K562 (cell line): ENCODE results near the gene CYLD. TPM values are rescaled to one million over a fixed set of nuclear protein-coding genes. Genes with fewer than 3 reads are reported as not detected.

Experiments
- CC2D1A ChIP-seq: fragments of 450-650 bp; IDR thresholded peaks from 2 replicates; pipeline ENCODE4 v1.6.1; 2017; ENCODE audit warnings: mild to moderate bottlenecking
- FOSL1 ChIP-seq: fragments of 200-800 bp; sonication (Bioruptor generic); conservative IDR thresholded peaks from 2 replicates; pipeline ENCODE4 v1.6.1; 2016; ENCODE audit warnings: missing genetic modification characterization, missing compliant biosample characterization
- MGA ChIP-seq: fragments of 450-650 bp; IDR thresholded peaks from 2 replicates; pipeline ENCODE4 v1.6.1; 2016; ENCODE audit warnings: mild to moderate bottlenecking, moderate library complexity
- NCOA1 ChIP-seq: fragments of 450-650 bp; IDR thresholded peaks from 2 replicates; pipeline ENCODE4 v1.6.1; 2016; ENCODE audit warnings: low read depth
- NCOR1 ChIP-seq: fragments of 450-650 bp; IDR thresholded peaks from 2 replicates; pipeline ENCODE4 v1.6.1; 2016; ENCODE audit warnings: mild to moderate bottlenecking, moderate library complexity
- TCFL5 ChIP-seq: fragments of 250-450 bp; sonication (Bioruptor Pico); conservative IDR thresholded peaks from 2 replicates; pipeline ENCODE4 v1.6.1; 2021; ENCODE audit warnings: mild to moderate bottlenecking, moderate library complexity, matching md5 sums
- YY1 ChIP-seq, 3 experiments: IDR thresholded peaks; 2 replicates each; pipeline ENCODE4 v1.6.1; 2011; ENCODE audit warnings: low read length in 2 of 3, mild to moderate bottlenecking in 2 of 3, moderate library complexity in 2 of 3, borderline replicate concordance in 1 of 3, control low read depth in 1 of 3, low read depth in 1 of 3; ENCODE audit not compliant: insufficient read depth in 3 of 3, insufficient replicate concordance in 2 of 3, control insufficient read depth in 1 of 3, insufficient read length in 1 of 3; ENCODE audit errors: extremely low read depth in 1 of 3
- ZNF217 ChIP-seq: sonication (generic); formaldehyde crosslinking; IDR thresholded peaks from 2 replicates; pipeline ENCODE4 v1.8.0; 2022; ENCODE audit warnings: mild to moderate bottlenecking, missing genetic modification reagents
- ZNF449 ChIP-seq: fragments of 250-450 bp; sonication (Bioruptor Pico); IDR thresholded peaks from 2 replicates; pipeline ENCODE4 v1.8.0; 2022; ENCODE audit warnings: moderate library complexity, mild to moderate bottlenecking, inconsistent platforms
- polyA plus RNA-seq, 8 experiments: library from polyadenylated mRNA; depleted of rRNA in 4 of 8; stranded (reverse) in 5 of 8; unstranded in 3 of 8; fragments of >200 nt; fragmentation: Nextera tagmentation in 2 of 8; fragmentation: Illumina TruSeq in 1 of 8; extraction: Ambion mirVana in 2 of 8; extraction: Trizol in 1 of 8; gene quantifications; 2 replicates each; pipeline versions ENCODE4 v1.2.1 to v1.2.3, GENCODE V29; 2011 to 2014; ENCODE audit warnings: inconsistent platforms in 1 of 8, missing spikeins in 1 of 8
- total RNA-seq, 7 experiments: library from RNA; depleted of rRNA in 6 of 7; stranded (reverse); fragments of >200 nt in 6 of 7; fragmentation: Illumina TruSeq in 2 of 7; extraction: Trizol in 2 of 7; gene quantifications; 2 replicates each; pipeline versions ENCODE4 v1.2.1 to v1.2.3, GENCODE V29; 2011 to 2021; ENCODE audit warnings: low replicate concordance in 1 of 7

The CYLD gene
- total and polyA plus RNA-seq, 9 of the 15 experiments (the other 6 are each of a cell fraction or from before 2014, with no cell fraction given), result 3.4 to 7.4 (median 5.3) TPM

GRCh38 chr16:50841081-50841886 lies 99.4 kb downstream of the CYLD start (continued):
- TF ChIP-seq FOSL1 (peak; percentile 42; the same call in 1 of the 2 replicates), ZNF217 (CRISPR knock-in tag) (no peak), NCOA1 (peak; percentile 83; the same call in 1 of the 2 replicates), NCOR1 (peak; percentile 95), TCFL5 (no peak), YY1 (IDR thresholded peaks at IDR 0.05; ENCODE audit: borderline replicate concordance in 1 of 3, control insufficient read depth in 1 of 3, extremely low read depth in 1 of 3, insufficient read depth in 3 of 3, insufficient read length in 1 of 3, insufficient replicate concordance in 2 of 3, low read depth in 1 of 3, low read length in 2 of 3) (peak in 1 of 3 experiments; percentile 40), MGA (peak; percentile 81), CC2D1A (peak; percentile 26; the same call in 1 of the 2 replicates), ZNF449 (CRISPR knock-in tag) (no peak)
